IMR-90 (cell line): ENCODE results near the gene CYP21A2.
"Not testable (repeated sequence)": the region's sequence is repeated elsewhere in the genome, so short reads cannot be mapped to it uniquely, and the experiment has no call there.

Experiments
- CEBPB ChIP-seq: IDR thresholded peaks from 2 replicates; pipeline ENCODE4 v1.6.1; 2012; ENCODE audit warnings: low read depth, low read length, improper control_type of control experiment
- CHD1 ChIP-seq: IDR thresholded peaks from 2 replicates; pipeline ENCODE4 v1.6.1; 2012; ENCODE audit warnings: low read depth, low read length, improper control_type of control experiment
- CTCF ChIP-seq: conservative IDR thresholded peaks from 2 replicates; pipeline ENCODE4 v1.5.1; 2012; ENCODE audit warnings: mild to moderate bottlenecking, low read depth, low read length, improper control_type of control experiment
- ELK1 ChIP-seq: fragments of 150-350 bp; IDR thresholded peaks from 2 replicates; pipeline ENCODE4 v1.6.1; 2016; ENCODE audit warnings: low read depth, mild to moderate bottlenecking, low read length, moderate library complexity, borderline replicate concordance
- FOS ChIP-seq: fragments of 150-350 bp; IDR thresholded peaks from 2 replicates; pipeline ENCODE4 v1.6.1; 2016; ENCODE audit warnings: low read depth, low read length
- MAZ ChIP-seq: IDR thresholded peaks from 2 replicates; pipeline ENCODE4 v1.6.1; 2012; ENCODE audit warnings: low read depth, mild to moderate bottlenecking, low read length, improper control_type of control experiment, moderate library complexity, borderline replicate concordance
- POLR2A ChIP-seq: IDR thresholded peaks from 2 replicates; pipeline ENCODE4 v1.6.1; 2012; ENCODE audit warnings: mild to moderate bottlenecking, low read depth, low read length
- RCOR1 ChIP-seq: IDR thresholded peaks from 2 replicates; pipeline ENCODE4 v1.6.1; 2012; ENCODE audit warnings: mild to moderate bottlenecking, low read length, improper control_type of control experiment; ENCODE audit not compliant: insufficient replicate concordance
- USF2 ChIP-seq: fragments of 150-350 bp; IDR thresholded peaks from 2 replicates; pipeline ENCODE4 v1.6.1; 2017; ENCODE audit warnings: mild to moderate bottlenecking, antibody characterized with exemption, low read length, low read depth

GRCh38 chr6:32029553-32029952 is 8.7 kb upstream of the CYP21A2 start:
- TF ChIP-seq MAZ, CHD1, CTCF, CEBPB, USF2, RCOR1, FOS, POLR2A, ELK1: not testable (repeated sequence)
